Measurements from ENCODE around the gene SORBS1.

The SORBS1 gene

DNA sequence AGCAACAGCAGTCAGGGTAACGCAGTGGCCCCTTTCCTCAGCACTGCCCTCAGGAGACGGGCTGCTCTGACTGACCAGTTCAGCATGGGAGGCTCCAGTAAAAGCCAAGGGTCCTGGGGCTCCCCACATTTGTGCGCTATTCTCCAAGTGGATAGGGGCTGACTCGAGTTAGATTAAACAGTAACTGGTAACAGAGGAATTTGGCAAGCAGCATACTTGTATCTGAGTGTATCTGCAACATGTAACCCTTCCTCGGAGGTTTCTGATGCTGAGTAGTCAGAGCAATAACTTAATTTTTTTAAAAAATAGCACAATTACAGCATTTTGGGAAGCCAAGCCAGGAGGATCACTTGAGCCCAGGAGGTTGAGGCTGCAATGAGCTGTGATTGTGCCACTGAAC lies 22.8 kb downstream of the SORBS1 start:
- DNase-seq (ENCODE audit: low read depth), result no peak
- H3K4me3 ChIP-seq (ENCODE audit: low read depth, low read length), result no peak overlapping the region
- in situ Hi-C loops (cut with HindIII; ENCODE audit: low sequenced_read_pairs), result no loop called here
- TF ChIP-seq, protein P1, sequence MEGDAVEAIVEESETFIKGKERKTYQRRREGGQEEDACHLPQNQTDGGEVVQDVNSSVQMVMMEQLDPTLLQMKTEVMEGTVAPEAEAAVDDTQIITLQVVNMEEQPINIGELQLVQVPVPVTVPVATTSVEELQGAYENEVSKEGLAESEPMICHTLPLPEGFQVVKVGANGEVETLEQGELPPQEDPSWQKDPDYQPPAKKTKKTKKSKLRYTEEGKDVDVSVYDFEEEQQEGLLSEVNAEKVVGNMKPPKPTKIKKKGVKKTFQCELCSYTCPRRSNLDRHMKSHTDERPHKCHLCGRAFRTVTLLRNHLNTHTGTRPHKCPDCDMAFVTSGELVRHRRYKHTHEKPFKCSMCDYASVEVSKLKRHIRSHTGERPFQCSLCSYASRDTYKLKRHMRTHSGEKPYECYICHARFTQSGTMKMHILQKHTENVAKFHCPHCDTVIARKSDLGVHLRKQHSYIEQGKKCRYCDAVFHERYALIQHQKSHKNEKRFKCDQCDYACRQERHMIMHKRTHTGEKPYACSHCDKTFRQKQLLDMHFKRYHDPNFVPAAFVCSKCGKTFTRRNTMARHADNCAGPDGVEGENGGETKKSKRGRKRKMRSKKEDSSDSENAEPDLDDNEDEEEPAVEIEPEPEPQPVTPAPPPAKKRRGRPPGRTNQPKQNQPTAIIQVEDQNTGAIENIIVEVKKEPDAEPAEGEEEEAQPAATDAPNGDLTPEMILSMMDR (IDR thresholded peaks at IDR 0.05; ENCODE audit: low read depth, low read length, missing control alignments), result no peak

DNA sequence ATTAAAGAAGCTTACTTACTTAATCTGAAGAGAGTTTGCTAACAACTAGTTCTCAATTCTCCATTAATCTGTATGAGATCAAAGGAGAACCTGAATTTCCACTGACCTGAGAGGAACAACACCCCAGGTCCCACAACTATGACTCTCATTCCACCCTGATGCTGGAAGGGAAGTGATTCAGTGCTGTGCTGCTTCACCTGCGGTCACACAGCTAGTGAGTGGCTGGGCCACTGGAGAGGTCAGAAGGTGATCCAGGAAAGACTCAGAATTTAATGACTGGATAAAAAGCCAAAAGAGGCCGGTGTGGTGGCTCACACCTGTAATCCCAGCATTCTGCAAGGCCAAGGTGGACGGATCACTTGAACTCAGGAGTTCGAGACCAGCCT lies 23.6 kb downstream of the SORBS1 start:
- TF ChIP-seq, protein P1 (IDR thresholded peaks at IDR 0.05; ENCODE audit: low read depth, low read length, missing control alignments), result no peak
- no peak for DNase-seq (ENCODE audit: low read depth)
- in situ Hi-C loops (cut with HindIII; ENCODE audit: low sequenced_read_pairs), result no loop called here
- no peak overlapping the region for H3K4me3 ChIP-seq (ENCODE audit: low read depth, low read length)

DNA sequence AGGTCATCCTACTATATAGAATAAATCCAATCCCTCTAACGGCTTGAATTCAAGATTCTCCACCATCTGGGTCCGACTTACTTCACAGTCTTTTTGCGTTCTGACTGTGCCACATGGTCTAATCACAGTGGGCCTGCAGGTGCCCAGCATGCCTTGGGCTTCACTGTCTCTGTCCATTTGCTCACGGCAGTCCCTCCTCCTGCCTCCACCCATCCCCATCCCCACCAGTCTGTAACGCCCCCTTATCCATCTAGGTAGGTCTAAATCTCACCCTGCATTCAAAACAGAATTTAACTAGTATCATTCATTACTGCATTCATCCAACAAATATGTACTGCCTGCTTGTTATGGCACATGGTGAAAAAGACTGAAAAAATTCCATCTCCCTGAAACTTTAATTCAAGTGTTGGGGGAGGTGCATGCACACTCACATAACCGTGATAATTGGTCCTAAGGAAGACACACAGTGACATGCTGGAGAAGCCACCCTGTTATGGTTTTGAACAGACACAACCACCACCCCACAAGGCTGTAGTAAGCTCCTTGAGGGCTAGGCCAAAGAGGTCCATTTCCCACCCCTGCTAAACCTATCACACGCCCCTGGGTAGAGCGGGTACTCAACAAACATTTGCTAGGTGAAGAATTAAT lies 24.2 kb downstream of the SORBS1 start:
- H3K4me3 ChIP-seq (ENCODE audit: low read depth, low read length), result no peak overlapping the region
- TF ChIP-seq, protein P1 (IDR thresholded peaks at IDR 0.05; ENCODE audit: low read depth, low read length, missing control alignments), result no peak
- in situ Hi-C loops (cut with HindIII; ENCODE audit: low sequenced_read_pairs), result no loop called here
- DNase-seq (ENCODE audit: low read depth), result no peak

DNA sequence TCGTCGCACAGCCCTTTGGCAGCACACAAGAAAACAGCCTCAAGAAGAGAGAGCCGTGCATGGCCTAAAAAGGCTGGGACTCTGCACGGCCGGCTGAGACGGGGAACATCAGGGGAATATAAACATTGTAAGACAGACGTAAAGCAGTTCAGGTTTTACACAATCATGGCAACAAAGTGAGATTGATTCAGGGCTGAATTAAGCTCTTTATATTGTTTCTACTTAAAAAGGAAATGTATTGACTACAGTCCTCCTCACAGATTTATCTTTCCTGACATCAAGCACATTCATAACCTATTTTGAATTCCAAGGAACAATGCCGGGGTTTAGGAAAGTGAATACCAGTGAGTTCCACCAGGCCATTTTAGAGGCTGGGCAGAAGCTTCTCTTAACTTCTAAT lies 25.2 kb downstream of the SORBS1 start:
- DNase-seq (ENCODE audit: low read depth), result no peak
- in situ Hi-C loops (cut with HindIII; ENCODE audit: low sequenced_read_pairs), result no loop called here

GRCh38 chr10:95535526-95535925 lies 25.6 kb downstream of the SORBS1 start:
- in situ Hi-C loops (cut with HindIII; ENCODE audit: low sequenced_read_pairs), result no loop called here
- TF ChIP-seq, protein P1 (IDR thresholded peaks at IDR 0.05; ENCODE audit: low read depth, low read length, missing control alignments), result no peak
- no peak overlapping the region for H3K4me3 ChIP-seq (ENCODE audit: low read depth, low read length)
- DNase-seq (ENCODE audit: low read depth), result no peak

More for the DNA sequence above, 25.2 kb downstream of the SORBS1 start:
- no peak overlapping the region for H3K4me3 ChIP-seq (ENCODE audit: low read depth, low read length)
- TF ChIP-seq, protein P1 (IDR thresholded peaks at IDR 0.05; ENCODE audit: low read depth, low read length, missing control alignments), result no peak

DNA sequence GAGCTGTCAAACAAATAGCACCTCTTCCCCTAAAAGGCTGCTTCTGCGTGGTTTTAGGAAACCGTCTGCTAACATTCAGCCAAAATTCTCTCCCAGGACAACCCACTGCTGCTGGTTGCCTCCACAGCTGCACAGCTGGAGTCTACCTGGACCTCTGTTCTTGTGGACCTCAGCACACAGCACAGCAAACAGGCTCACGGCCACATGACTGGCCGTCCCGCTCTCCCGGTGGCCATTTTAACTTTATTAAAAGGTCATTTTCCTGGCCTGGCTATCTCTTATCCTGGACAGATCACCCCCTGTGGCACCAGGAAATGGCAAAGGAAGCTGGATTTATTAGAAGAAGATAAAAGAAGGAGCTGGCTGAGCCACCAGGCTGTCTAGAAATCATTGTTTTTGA lies 27.6 kb downstream of the SORBS1 start:
- in situ Hi-C loops (cut with HindIII; ENCODE audit: low sequenced_read_pairs), result no loop called here
- no peak overlapping the region for H3K4me3 ChIP-seq (ENCODE audit: low read depth, low read length)
- TF ChIP-seq, protein P1 (IDR thresholded peaks at IDR 0.05; ENCODE audit: low read depth, low read length, missing control alignments), result no peak
- no peak for DNase-seq (ENCODE audit: low read depth)

All from astrocyte of the cerebellum (primary cell).